ENCODE measurements around the gene ANKRD55.

DNA sequence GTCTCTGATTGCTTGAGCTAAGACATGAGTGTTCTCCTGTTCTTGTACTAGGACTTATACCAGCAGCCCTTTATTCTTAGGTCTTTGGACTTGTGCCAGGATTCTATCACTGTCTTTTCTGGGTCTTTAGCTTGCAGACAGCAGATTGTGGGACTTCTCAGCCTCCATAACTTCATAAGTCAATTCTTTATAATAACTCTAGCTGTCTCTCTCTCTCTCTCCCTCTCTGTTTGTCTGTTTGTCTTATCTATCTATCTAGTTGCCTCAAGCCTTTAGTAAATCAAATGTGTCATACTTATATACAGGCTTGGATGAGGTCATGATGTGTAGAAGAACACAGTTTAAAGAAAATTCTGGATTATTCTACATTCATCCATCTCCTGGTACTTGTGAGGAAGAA lies 11.5 kb upstream of the ANKRD55 start:
- TF ChIP-seq EZH2 (IDR thresholded peaks at IDR 0.05) = no peak
- no peak for TF ChIP-seq POLR2AphosphoS5 (IDR thresholded peaks at IDR 0.05; ENCODE audit: borderline replicate concordance, low read depth, low read length)
- no peak for TF ChIP-seq FOXP2 (optimal IDR thresholded peaks at IDR 0.05; ENCODE audit: control extremely low read depth, extremely low read length, insufficient read depth)

All from SK-N-MC (cell line).